NK-92 treated with Interleukin-12 subunit alpha and Interleukin-12 subunit beta, amount 100 ng/mL, for 24 hours (cell line): ENCODE results near the gene NOTO.
"Not testable (repeated sequence)": the region's sequence is repeated elsewhere in the genome, so short reads cannot be mapped to it uniquely, and the experiment has no call there.

ENCODE experiments used
- DNase-seq: peaks from one replicate; lab custom pipeline; 2025; lab: John Stamatoyannopoulos, UW

The NOTO gene

GRCh38 chr2:73200281-73200680 lies 2.1 kb upstream of the NOTO start:
- not testable (repeated sequence) for DNase-seq

- DNase-seq, result no peak
Measured at GRCh38 chr2:73203055-73203681, 794 bp downstream of the NOTO start.

- DNase-seq, result no peak
Measured at GRCh38 chr2:73205611-73206010, 3.2 kb downstream of the NOTO start.

GRCh38 chr2:73208258-73208657 lies 5.9 kb downstream of the NOTO start:
- DNase-seq, result no peak

- DNase-seq, result no peak
Measured at GRCh38 chr2:73210019-73210418, 7.6 kb downstream of the NOTO start.

GRCh38 chr2:73210696-73211095 lies 8.3 kb downstream of the NOTO start:
- no peak for DNase-seq

GRCh38 chr2:73212098-73212447 lies 9.7 kb downstream of the NOTO start:
- no peak for DNase-seq

- DNase-seq, result peak; percentile 45
Measured at GRCh38 chr2:73212448-73213176, 10.2 kb downstream of the NOTO start.

- DNase-seq, result peak; percentile 79
Measured at GRCh38 chr2:73214120-73215035, 12.0 kb downstream of the NOTO start, which contains the start of gene SMYD5. Gene SMYD5, plus strand, starts transcription at chr2:73214245. Its CDS starts 22 bp downstream, at chr2:73214267.

- no peak for DNase-seq
Measured at GRCh38 chr2:73215254-73215653, 12.9 kb downstream of the NOTO start.

GRCh38 chr2:73217160-73217559 lies 14.8 kb downstream of the NOTO start:
- no peak for DNase-seq

- DNase-seq, result no peak
Measured at GRCh38 chr2:73217826-73218225, 15.5 kb downstream of the NOTO start.

GRCh38 chr2:73218298-73218697 lies 15.9 kb downstream of the NOTO start:
- DNase-seq, result no peak

- no peak for DNase-seq
Measured at GRCh38 chr2:73223821-73224220, 21.4 kb downstream of the NOTO start.

- DNase-seq, result no peak
Measured at GRCh38 chr2:73225513-73226360, 23.4 kb downstream of the NOTO start.

GRCh38 chr2:73227086-73227485 lies 24.7 kb downstream of the NOTO start:
- no peak for DNase-seq

GRCh38 chr2:73228631-73229030 lies 26.3 kb downstream of the NOTO start:
- no peak for DNase-seq

GRCh38 chr2:73232403-73233153 lies 30.2 kb downstream of the NOTO start:
- peak; percentile 42 for DNase-seq

- DNase-seq, result peak; percentile 98
Measured at GRCh38 chr2:73233154-73233931, 31.0 kb downstream of the NOTO start, which contains the start of gene PRADC1. Gene PRADC1, minus strand, starts transcription at chr2:73233239. Its CDS starts 79 bp downstream, at chr2:73233160.
